ENCODE data around the gene SREBF2.

SREBF2 gene

GRCh38 chr22:41832553-41833368 lies at the start of gene SREBF2:
Gene SREBF2, plus strand, starts transcription at chr22:41833105. Its CDS starts 166 bp downstream, at chr22:41833271.
- DNase-seq (ENCODE audit: low read depth in 1 of 2, low spot score in 1 of 2): peak; percentile 95 to 98

GRCh38 chr22:41787331-41787730 lies 45.6 kb upstream of the SREBF2 start:
- no peak for DNase-seq (ENCODE audit: low read depth in 1 of 2, low spot score in 1 of 2)

- no peak for DNase-seq (ENCODE audit: low read depth in 1 of 2, low spot score in 1 of 2)
Observed at GRCh38 chr22:41793871-41794270, 39.0 kb upstream of the SREBF2 start.

GRCh38 chr22:41798736-41799135 lies 34.2 kb upstream of the SREBF2 start:
- no peak for DNase-seq (ENCODE audit: low read depth in 1 of 2, low spot score in 1 of 2)

- peak in 1 of 2 donors; percentile 13 for DNase-seq (ENCODE audit: low read depth in 1 of 2, low spot score in 1 of 2)
Observed at GRCh38 chr22:41799486-41800347, 33.2 kb upstream of the SREBF2 start.

- DNase-seq (ENCODE audit: low read depth in 1 of 2, low spot score in 1 of 2): peak; percentile 86
Observed at GRCh38 chr22:41800348-41801146, 32.4 kb upstream of the SREBF2 start, which contains the start of gene CCDC134. Gene CCDC134, plus strand, starts transcription at chr22:41800679. Its CDS starts 8,212 bp downstream, at chr22:41808891.

GRCh38 chr22:41801147-41801819 lies 31.6 kb upstream of the SREBF2 start:
- no peak for DNase-seq (ENCODE audit: low read depth in 1 of 2, low spot score in 1 of 2)

- DNase-seq (ENCODE audit: low read depth in 1 of 2, low spot score in 1 of 2): no peak
Observed at GRCh38 chr22:41801886-41802285, 31.0 kb upstream of the SREBF2 start.

- DNase-seq (ENCODE audit: low read depth in 1 of 2, low spot score in 1 of 2): no peak
Observed at GRCh38 chr22:41805639-41806038, 27.3 kb upstream of the SREBF2 start.

GRCh38 chr22:41808400-41808799 lies 24.5 kb upstream of the SREBF2 start:
- no peak for DNase-seq (ENCODE audit: low read depth in 1 of 2, low spot score in 1 of 2)

GRCh38 chr22:41810022-41810421 lies 22.9 kb upstream of the SREBF2 start:
- DNase-seq (ENCODE audit: low read depth in 1 of 2, low spot score in 1 of 2): no peak

GRCh38 chr22:41812805-41813545 lies 19.9 kb upstream of the SREBF2 start:
- DNase-seq (ENCODE audit: low read depth in 1 of 2, low spot score in 1 of 2): no peak

GRCh38 chr22:41813726-41814410 lies 19.0 kb upstream of the SREBF2 start:
- DNase-seq (ENCODE audit: low read depth in 1 of 2, low spot score in 1 of 2): no peak

- DNase-seq (ENCODE audit: low read depth in 1 of 2, low spot score in 1 of 2): no peak
Observed at GRCh38 chr22:41815716-41816115, 17.2 kb upstream of the SREBF2 start.

GRCh38 chr22:41816241-41816640 lies 16.7 kb upstream of the SREBF2 start:
- no peak for DNase-seq (ENCODE audit: low read depth in 1 of 2, low spot score in 1 of 2)

- no peak for DNase-seq (ENCODE audit: low read depth in 1 of 2, low spot score in 1 of 2)
Observed at GRCh38 chr22:41816871-41817270, 16.0 kb upstream of the SREBF2 start.

GRCh38 chr22:41818011-41818410 lies 14.9 kb upstream of the SREBF2 start:
- no peak for DNase-seq (ENCODE audit: low read depth in 1 of 2, low spot score in 1 of 2)

- DNase-seq (ENCODE audit: low read depth in 1 of 2, low spot score in 1 of 2): no peak
Observed at GRCh38 chr22:41818596-41818995, 14.3 kb upstream of the SREBF2 start.

GRCh38 chr22:41819257-41819656 lies 13.6 kb upstream of the SREBF2 start:
- DNase-seq (ENCODE audit: low read depth in 1 of 2, low spot score in 1 of 2): no peak

All from activated T-helper 1 cell treated with anti-CD3 and anti-CD28 coated beads, Interleukin-2, amount 50 U/mL, for 16 hours (primary cell).